GM12892 (cell line): Measurements from ENCODE around the gene KRT85.

Source experiments
- POLR2A ChIP-seq: IDR thresholded peaks from 2 replicates; pipeline ENCODE4 v1.6.1; 2011; ENCODE audit warnings: low read depth, low read length, control low read depth
- POLR2AphosphoS5 ChIP-seq: IDR thresholded peaks from 2 replicates; pipeline ENCODE4 v1.6.1; 2011; ENCODE audit warnings: low read depth, low read length, control low read depth

GRCh38 chr12:52356031-52356761 is 11.1 kb downstream of the KRT85 start:
- TF ChIP-seq POLR2A (no peak), POLR2AphosphoS5 (no peak)
